SKM-1 (cell line): ENCODE measurements around the gene CHST8.
"Not testable (repeated sequence)": the region's sequence is repeated elsewhere in the genome, so short reads cannot be mapped to it uniquely, and the experiment has no call there.

Experiments used
- DNase-seq: peaks from one replicate; lab custom pipeline; 2025; ENCODE audit not compliant: unreplicated experiment; lab: John Stamatoyannopoulos, UW

The CHST8 gene

GRCh38 chr19:33618363-33618762 lies 3.4 kb upstream of the CHST8 start:
- not testable (repeated sequence) for DNase-seq

DNA sequence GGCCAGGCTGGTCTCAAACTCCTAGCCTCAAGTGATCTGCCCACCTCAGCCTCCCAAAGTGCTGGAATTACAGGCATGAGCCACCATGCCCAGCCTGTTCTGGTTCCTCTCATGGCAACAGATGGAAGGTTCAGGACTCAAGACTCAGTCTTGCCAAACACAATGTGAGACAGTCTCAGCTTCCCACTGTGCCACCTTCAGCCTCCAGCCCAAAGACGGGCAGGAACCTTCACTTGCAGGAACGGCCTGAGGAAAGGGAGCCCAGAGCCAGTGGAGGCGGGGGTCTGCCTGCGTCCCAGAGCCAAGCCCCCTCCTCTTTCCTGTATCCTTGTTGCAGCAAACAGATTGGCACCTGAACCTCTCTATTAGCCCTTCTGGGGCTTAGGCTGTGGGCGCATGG lies 2.9 kb upstream of the CHST8 start:
- DNase-seq: no peak

DNA sequence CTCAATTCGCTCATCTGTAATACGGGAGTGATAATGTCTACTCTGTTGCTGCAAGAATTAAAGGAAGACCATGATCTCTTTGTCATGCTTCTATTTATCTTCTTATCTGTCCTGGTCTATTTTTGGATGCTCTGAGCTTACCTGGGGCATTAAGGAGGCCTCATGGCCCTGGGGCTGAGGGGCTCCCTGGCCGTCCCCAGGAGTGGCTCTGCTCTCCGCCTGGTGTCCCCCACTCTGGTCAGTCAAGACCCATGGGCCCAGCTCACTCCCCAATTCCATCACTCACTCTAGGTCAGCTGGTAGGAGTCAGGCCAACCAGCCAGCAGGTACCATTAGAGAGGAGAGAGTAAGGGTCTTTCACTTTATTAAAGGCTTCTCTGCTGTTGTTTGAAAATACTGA lies 1.1 kb upstream of the CHST8 start:
- no peak for DNase-seq

DNA sequence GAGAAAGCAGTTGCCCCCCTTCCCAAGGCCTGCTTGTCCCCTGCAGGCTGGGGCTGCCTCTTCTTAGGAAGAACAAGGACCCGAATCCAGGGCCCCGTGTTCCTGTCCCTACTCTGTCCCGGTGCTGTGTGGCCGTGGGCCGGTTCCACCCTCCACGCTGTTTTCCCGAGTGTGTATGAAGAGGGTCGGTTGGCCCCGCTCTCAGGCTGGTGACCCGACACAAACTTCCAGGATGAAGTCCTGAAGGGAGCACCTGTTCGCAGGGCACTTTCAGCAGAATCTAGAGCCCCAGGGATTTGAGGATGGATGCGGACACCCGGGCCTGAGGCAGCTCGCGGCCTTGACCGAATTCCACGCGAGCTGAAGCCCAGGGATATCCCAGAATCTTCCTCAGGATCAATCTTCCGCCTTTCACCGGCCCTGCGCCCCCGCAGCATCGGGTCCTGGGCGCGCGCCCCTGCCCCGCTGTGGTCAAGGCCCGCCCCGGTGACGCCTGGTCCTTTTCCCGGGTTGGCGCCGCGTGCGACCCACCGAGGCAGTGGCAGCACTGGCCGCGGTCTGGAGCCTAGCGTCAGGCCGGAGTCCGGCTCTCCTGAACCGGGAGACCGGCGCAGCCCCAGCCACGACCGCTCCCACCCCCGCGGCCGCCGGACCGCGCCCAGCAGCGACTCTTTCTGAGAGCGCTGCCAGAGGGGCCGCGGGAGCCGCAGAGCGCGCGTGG lies 528 bp upstream of the CHST8 start:
- no peak for DNase-seq

DNA sequence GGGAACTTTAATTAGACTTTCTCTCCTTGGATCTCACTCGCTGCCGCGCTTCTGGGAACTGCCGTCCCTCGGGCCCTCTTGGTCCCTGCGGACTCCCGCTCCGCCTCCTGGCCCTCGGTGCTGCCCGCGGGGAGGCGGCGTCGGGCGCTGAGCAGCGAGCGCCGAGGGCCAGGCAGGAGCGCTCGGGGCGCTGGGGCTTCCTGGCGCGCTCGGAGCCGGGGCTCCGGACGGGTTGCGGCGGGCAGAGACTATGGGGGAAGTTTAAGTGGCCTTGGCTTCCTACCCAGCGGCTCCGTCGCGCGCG lies 704 bp downstream of the CHST8 start:
- no peak for DNase-seq

DNA sequence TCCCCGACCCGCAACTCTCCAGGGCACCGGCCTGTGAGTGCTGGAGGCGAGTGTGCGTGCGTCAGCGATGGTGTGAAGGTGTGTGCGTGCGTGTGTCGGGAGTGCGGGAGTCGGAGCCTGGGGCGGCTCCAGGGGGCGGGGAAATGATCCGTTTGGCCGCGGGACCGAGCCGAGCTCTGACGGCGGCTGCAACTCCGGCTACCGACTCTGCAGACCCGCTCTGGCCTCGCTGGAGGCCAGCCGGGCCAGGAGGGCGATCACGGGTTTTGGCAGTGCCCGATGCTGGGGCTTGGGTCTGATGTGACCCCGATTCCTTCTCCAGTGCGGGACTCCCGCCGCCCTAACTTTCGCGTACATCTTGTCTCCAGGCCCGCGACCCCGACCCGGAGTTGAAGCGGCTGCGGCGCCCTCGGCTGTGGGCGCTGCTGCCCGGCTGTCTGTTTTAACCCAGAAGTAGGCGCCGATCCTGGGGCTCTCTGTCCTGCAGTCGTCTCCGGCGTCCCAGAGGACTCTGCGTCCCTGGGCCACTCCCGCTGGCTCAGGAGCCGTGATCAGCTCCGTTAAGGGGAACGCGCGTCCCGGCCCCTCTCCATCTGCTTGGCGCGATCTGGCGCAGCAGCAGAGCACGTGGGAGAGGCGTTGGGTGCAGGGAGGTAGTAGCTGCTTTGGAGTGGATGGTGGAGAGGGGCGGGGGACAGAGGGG lies 1.2 kb downstream of the CHST8 start:
- no peak for DNase-seq

DNA sequence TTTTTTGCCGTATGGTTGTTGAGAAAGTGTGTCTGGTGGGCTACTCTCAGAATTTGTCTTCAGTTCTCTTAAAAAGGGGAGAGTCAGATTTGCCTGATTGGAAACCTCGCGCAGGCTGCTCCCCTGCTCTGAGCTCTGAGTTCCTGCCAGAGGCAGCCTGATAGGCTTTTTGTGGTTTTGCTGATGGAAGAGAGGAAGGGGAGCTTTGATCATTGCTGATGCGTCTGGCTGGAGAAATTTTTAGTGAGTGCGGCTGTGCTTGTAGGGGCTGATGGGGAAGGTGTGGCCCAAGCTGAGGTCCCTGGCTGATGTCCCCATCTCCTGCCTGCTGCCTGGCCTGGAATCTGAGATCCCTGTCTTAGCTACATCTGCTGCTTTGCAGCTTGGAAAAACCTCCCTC lies 2.8 kb downstream of the CHST8 start:
- no peak for DNase-seq

DNA sequence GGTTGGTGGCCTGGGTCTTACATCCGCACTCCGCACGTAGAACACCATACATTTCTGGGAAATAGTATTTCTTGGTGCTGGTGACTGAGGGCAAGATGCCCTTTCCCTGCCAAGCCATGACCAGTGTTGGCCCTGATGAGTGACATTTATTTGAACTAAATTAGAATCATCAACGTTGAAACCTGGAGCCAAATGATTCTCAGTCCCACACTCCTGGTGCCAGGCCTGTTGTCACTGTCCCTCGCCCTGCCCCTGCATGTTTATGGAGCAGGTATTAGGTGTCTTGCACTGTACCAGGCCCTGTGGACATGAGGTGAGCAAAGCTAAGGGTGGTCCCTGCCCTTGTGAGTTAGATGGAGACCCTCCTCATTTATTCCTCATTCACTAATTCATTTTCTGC lies 5.8 kb downstream of the CHST8 start:
- DNase-seq: no peak

DNA sequence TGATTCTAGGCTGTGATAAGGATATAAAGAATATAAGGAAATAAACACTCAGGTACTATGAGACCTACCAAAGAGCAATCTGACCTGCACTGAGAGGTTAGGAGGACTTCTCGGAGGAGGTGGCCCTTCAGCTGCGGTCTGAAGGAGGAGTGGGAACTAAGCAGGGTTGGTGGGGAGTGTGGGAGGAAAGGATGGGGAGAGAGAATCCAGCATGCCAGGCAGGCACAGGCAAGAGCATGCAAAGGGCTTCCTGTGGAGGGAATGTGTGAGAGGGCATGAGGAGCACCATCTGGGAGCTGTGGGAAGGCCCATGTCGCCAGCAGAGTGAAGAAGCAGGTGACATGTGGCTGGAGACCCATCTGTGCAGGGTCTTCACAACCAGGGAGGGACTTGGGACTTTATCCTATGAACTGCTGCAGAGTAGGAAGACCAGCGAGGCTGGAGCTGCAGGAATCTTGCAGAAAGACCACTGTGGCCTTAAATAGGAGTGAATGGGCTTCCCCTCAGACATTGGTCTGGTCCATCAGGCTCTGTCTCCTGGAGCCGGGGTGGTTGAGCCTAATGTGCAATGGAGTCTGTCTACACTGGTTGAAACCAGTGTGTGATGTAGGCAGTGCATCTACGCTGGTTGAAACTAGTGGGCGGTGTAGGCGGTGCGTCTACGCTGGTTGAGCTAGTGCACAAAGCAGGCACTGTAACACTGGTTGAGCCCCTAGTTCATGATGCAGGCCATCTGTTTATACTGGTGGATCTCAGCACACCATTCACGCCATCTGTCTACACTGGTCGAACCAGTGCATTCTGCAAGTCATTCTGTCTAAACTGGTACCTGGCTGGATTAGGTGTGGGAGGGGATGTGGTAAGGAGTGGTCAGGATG lies 6.4 kb downstream of the CHST8 start:
- DNase-seq: no peak

DNA sequence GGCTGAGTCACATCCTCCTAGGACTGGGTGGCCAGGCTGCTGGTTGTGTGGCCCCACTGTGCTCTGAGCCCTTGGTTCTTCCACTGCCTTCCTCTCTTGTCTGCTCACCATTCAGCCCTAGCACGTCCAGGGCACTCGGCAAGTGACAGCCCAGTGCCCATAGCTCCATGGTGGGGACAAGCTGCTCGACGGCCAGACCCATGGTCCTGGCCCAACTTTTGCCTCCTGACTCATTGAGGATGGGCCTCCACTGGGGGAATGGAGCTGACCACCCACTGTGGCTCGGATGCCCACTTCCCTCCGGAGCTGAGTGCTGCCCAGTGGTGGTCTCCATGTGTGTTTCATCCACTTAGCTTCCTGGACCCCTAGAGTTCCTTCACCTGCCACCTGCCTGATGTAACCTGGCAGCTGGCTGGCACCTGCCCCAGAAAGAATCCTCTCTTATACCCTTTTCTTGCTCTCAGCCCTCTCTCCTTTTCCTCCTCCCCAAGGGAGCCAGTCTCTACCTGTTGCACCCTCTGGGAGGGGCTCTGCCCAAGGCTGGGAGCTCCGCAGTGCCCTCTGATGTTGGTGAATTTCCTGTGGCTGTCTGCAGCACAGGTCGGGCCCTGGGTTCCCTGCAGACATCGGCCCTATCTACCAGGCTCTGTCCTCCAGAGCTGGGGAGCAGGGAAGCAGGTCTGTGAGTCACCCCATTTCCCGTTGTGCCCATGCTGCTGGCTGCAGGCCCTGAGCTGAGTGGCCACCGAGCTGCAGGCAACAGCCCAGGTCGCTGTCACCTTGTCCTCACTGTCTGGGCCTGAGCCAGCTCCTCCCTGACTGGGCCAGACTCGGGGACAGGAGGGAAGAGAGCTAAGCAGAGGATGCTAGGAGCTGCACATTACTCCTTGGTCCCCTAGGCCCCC lies 7.4 kb downstream of the CHST8 start:
- no peak for DNase-seq

GRCh38 chr19:33629826-33630375 lies 8.1 kb downstream of the CHST8 start:
- DNase-seq: no peak

DNA sequence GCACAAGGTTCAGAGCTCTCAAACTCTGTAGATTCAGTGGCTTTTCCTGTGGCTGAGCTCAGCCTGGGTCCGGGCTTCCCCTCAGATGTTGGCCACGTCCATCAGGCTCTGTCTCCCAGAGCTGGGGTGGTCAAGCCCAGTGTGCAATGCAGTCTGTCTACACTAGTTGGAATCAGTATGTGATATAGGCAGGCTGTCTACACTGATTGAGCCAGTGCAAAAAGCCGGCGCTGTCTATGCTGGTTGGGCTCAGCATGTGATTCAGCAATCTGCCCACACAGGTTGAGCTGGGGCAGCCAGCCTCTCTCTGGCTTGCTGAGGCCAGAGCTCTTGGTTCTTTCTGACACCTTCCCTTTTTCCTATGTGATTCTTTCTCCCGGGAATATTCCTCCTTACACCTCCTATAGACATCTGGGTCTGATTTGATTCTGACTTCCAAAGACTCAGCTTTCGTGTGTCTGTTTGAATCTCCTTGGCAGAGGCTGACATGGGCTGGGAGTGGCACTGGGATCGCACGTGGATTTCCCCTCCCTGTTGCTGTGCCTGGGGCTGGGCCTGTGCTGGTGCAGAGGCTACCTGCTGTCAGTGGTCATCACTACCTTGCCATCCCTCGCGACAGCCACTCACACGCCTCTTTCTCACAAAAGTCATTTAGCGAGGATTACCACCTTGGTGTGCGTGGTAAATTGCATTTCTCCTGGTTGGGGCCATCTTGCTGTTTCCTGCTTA lies 9.3 kb downstream of the CHST8 start:
- no peak for DNase-seq

GRCh38 chr19:33631609-33631973 lies 9.8 kb downstream of the CHST8 start:
- no peak for DNase-seq

DNA sequence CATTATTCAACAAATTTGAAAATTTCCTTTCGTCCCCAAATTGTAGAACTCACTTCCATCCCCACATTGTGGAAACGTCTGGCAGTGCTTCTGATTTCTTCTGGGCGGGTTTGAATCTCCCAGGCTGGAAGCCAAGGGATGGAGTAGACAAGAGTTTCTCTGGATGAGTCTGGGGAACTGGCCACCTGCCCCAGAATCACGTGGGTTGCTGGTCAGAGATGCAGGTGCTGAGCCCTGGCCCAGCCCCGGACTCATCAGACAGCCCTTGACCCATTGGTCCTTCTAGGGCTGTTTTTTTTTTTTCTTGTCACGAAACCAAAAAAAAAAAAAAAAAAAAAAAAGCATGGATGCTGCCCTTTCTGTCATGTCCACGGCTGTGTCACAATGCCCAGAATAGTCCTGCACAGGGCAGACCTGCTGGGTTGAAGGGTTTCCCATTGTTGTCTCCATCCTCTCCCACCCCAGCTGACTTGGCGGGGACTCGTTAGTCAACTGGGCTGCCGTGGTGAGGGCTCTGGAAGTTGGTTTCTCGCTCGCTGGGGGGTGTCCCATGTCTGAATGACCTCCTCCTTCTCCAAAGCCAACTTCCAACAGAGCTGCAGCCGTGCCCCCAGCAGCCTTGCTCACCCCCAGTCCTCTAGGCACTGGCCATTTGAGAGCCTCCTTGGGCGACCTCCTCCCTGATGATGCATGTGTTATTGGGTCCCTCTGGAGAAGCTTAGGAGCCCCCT lies 12.8 kb downstream of the CHST8 start:
- DNase-seq: no peak

GRCh38 chr19:33638167-33639034 lies 16.6 kb downstream of the CHST8 start:
- no peak for DNase-seq

- DNase-seq: no peak
Measured at GRCh38 chr19:33639035-33639681, 17.4 kb downstream of the CHST8 start.

GRCh38 chr19:33640773-33641172 lies 19.0 kb downstream of the CHST8 start:
- no peak for DNase-seq

DNA sequence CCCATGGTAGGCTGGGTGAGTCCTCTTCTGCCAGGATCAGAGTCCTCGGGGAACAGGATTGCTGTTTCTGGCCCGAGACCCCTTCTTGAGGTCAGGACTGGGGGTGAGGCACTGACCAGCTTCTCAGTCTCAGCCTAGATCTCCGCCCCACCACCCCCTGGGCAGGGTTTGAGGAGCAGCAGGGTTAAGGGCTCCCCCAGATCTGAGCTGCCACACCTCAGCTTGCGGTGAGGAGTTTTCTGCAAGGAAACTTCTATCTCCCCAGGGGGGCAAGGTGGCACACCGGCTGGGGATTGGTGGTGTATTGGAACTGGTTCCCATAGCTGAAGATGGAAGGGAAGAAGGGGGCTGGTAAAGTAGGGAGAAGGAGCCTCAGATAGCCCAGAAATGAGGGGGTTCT lies 19.5 kb downstream of the CHST8 start:
- DNase-seq: no peak
